ENCODE measurements around the gene YBX1.

The YBX1 gene

GRCh38 chr1:42741706-42742105 lies 59.5 kb downstream of the YBX1 start:
- no peaks in the 10 kb centered on the region for H3K79me2 ChIP-seq (ENCODE audit: control insufficient read depth, low read length)
- H3K4me3 ChIP-seq (ENCODE audit: low read length) = no peak overlapping the region
- no peaks in the 10 kb centered on the region for H3K9me3 ChIP-seq (ENCODE audit: control insufficient read depth, insufficient read depth, low read length)
- H3K9me2 ChIP-seq (replicated peaks; ENCODE audit: control insufficient read depth, low read length) = no peaks in the 10 kb centered on the region
- H3K27me3 ChIP-seq (ENCODE audit: control insufficient read depth, low read length) = no peaks in the 10 kb centered on the region
- 0 out of 2 replicates have a peak, but pooled peaks cover 7% of the 10 kb centered on the region for H4K20me1 ChIP-seq (ENCODE audit: control insufficient read depth, insufficient read depth, low read depth, low read length)
- peaks cover 12% of the 10 kb centered on the region for H3K36me3 ChIP-seq (ENCODE audit: control insufficient read depth, low read length)
- no peak overlapping the region for H3K4me2 ChIP-seq (ENCODE audit: low read length)
- H3F3A ChIP-seq (ENCODE audit: control insufficient read depth, insufficient read depth) = no peaks in the 10 kb centered on the region
- H3K27ac ChIP-seq (ENCODE audit: low read depth, low read length) = no peak overlapping the region
- TF ChIP-seq EZH2phosphoT487 (IDR thresholded peaks at IDR 0.05; ENCODE audit: borderline replicate concordance, low read length) = no peak
- TF ChIP-seq, protein P1, sequence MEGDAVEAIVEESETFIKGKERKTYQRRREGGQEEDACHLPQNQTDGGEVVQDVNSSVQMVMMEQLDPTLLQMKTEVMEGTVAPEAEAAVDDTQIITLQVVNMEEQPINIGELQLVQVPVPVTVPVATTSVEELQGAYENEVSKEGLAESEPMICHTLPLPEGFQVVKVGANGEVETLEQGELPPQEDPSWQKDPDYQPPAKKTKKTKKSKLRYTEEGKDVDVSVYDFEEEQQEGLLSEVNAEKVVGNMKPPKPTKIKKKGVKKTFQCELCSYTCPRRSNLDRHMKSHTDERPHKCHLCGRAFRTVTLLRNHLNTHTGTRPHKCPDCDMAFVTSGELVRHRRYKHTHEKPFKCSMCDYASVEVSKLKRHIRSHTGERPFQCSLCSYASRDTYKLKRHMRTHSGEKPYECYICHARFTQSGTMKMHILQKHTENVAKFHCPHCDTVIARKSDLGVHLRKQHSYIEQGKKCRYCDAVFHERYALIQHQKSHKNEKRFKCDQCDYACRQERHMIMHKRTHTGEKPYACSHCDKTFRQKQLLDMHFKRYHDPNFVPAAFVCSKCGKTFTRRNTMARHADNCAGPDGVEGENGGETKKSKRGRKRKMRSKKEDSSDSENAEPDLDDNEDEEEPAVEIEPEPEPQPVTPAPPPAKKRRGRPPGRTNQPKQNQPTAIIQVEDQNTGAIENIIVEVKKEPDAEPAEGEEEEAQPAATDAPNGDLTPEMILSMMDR (IDR thresholded peaks at IDR 0.05; ENCODE audit: low read depth, low read length, poor library complexity, severe bottlenecking) = no peak
- peaks cover 8% of the 10 kb centered on the region for H3K4me1 ChIP-seq (ENCODE audit: control insufficient read depth, low read length)

DNA sequence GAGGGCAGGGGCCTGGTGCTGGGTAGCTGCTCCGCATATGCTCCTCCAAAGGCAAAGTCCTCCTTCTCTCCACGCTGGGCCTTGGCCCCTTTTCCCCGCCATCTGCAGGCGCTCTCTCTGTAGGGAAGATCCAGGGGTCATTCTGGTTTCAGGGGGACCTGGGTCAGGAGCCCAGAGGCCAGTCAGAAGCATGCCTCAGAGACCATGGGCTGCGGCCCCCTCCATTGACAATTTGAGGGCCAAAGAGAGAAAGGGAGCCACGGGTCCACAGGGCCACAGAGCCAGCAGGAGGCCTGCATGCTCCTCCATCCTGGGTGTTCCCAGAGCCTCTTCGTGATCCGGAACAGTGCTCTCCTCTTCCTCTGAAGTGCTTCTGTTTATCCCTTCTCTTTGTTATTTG lies 59.9 kb downstream of the YBX1 start:
- Histone ChIP-seq H3K4me1 (ENCODE audit: control insufficient read depth, low read length) (peaks cover 4% of the 10 kb centered on the region), H3K36me3 (ENCODE audit: control insufficient read depth, low read length) (peaks cover 16% of the 10 kb centered on the region), H3K27me3 (ENCODE audit: control insufficient read depth, low read length) (no peaks in the 10 kb centered on the region), H4K20me1 (ENCODE audit: control insufficient read depth, insufficient read depth, low read depth, low read length) (0 out of 2 replicates have a peak, but pooled peaks cover 7% of the 10 kb centered on the region), H3F3A (ENCODE audit: control insufficient read depth, insufficient read depth) (no peaks in the 10 kb centered on the region), H3K79me2 (ENCODE audit: control insufficient read depth, low read length) (no peaks in the 10 kb centered on the region), H3K9me3 (ENCODE audit: control insufficient read depth, insufficient read depth, low read length) (no peaks in the 10 kb centered on the region), H3K4me2 (ENCODE audit: low read length) (no peak overlapping the region), H3K4me3 (ENCODE audit: low read length) (no peak overlapping the region), H3K27ac (ENCODE audit: low read depth, low read length) (no peak overlapping the region), H3K9me2 (replicated peaks; ENCODE audit: control insufficient read depth, low read length) (no peaks in the 10 kb centered on the region)
- TF ChIP-seq EZH2phosphoT487 (IDR thresholded peaks at IDR 0.05; ENCODE audit: borderline replicate concordance, low read length) = no peak
- TF ChIP-seq, protein P1 (IDR thresholded peaks at IDR 0.05; ENCODE audit: low read depth, low read length, poor library complexity, severe bottlenecking) = no peak

DNA sequence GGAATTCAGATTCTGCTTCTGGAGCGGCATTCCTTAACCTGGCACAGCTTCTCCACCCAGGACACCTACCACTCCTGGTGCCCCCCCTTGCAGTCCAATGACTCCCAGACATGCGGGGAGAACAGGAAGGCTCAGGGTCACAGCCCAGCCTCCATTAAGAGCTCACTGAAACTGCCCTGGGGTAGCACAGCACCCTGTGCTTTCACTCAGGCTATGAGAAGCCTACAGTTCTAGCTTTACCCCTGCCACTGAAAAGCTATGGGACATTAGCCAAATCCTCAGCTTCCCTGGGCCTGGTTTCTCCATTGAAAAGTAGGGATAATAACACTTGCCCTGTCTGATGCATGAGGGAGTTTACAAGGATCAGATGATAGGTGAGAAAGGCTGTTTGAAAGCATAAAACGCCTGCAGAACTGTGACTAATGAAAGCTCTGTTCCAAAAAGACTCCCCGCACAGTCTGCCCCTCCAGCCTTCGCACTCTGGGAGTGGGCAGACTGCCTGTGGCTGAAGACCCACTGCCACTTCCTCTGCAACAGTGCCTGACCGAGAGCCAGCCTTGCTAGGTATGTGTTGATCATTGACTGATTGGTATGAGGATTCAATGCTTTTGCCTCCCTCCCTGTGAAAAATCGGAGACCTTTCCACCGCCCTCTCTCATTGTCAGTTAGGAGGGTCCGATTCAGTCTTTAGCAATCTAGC lies 60.5 kb downstream of the YBX1 start:
- Histone ChIP-seq H3K27ac (ENCODE audit: low read depth, low read length) (no peak overlapping the region), H3F3A (ENCODE audit: control insufficient read depth, insufficient read depth) (no peaks in the 10 kb centered on the region), H3K79me2 (ENCODE audit: control insufficient read depth, low read length) (no peaks in the 10 kb centered on the region), H3K4me3 (ENCODE audit: low read length) (no peak overlapping the region), H3K4me2 (ENCODE audit: low read length) (no peak overlapping the region), H4K20me1 (ENCODE audit: control insufficient read depth, insufficient read depth, low read depth, low read length) (0 out of 2 replicates have a peak, but pooled peaks cover 7% of the 10 kb centered on the region), H3K9me2 (replicated peaks; ENCODE audit: control insufficient read depth, low read length) (no peaks in the 10 kb centered on the region), H3K27me3 (ENCODE audit: control insufficient read depth, low read length) (no peaks in the 10 kb centered on the region), H3K9me3 (ENCODE audit: control insufficient read depth, insufficient read depth, low read length) (no peaks in the 10 kb centered on the region), H3K36me3 (ENCODE audit: control insufficient read depth, low read length) (peaks cover 19% of the 10 kb centered on the region), H3K4me1 (ENCODE audit: control insufficient read depth, low read length) (no peaks in the 10 kb centered on the region)
- TF ChIP-seq EZH2phosphoT487 (IDR thresholded peaks at IDR 0.05; ENCODE audit: borderline replicate concordance, low read length) = no peak
- TF ChIP-seq, protein P1 (IDR thresholded peaks at IDR 0.05; ENCODE audit: low read depth, low read length, poor library complexity, severe bottlenecking) = no peak
